ENCODE measurements around the gene AHCYL2.

GRCh38 chr7:129361771-129362170 lies 136.9 kb downstream of the AHCYL2 start:
- TF ChIP-seq REST (IDR thresholded peaks at IDR 0.05; ENCODE audit: insufficient replicate concordance, low read depth) (no peak), CTCF (IDR thresholded peaks at IDR 0.05; ENCODE audit: insufficient read depth, low read length) (no peak), POLR2AphosphoS5 (IDR thresholded peaks at IDR 0.05; ENCODE audit: low read depth) (no peak), GABPA (IDR thresholded peaks at IDR 0.05; ENCODE audit: low read depth) (no peak), SPI1 (IDR thresholded peaks at IDR 0.05; ENCODE audit: borderline replicate concordance, low read depth) (no peak)
